Endothelial cell of umbilical vein (primary cell): Measurements from ENCODE around the gene SLC19A1. TPM values are rescaled to one million over a fixed set of nuclear protein-coding genes. Genes with fewer than 3 reads are reported as not detected.

Experiments
- BruUV-seq: library from RNA; stranded (reverse); fragments of 400-500 nt; replicated peaks from 2 replicates; lab custom pipeline; 2021; lab: Mats Ljungman, UMichigan
- CTCF ChIA-PET: fragments of 300-600, 350-600 bp; sonication (Branson Sonifier 250); formaldehyde crosslinking; loops from one replicate; lab custom pipeline; 2021; ENCODE audit warnings: antibody characterized with exemption, inconsistent platforms; lab: Charles Lee
- POLR2A ChIA-PET: fragments of 300-600, 350-600 bp; sonication (Branson Sonifier 250); formaldehyde crosslinking; loops from one replicate; lab custom pipeline; 2021; ENCODE audit warnings: antibody characterized with exemption, inconsistent platforms; lab: Charles Lee
- DNase-seq: peaks from one replicate; pipeline ENCODE4 v3.0.0-alpha.2; 2011; ENCODE audit warnings: low read depth, low spot score
- FAIRE-seq: peaks from 2 replicates; lab custom pipeline; 2011; peaks lifted over from hg19 to GRCh38; lab: Jason Lieb, UNC
- H2AFZ ChIP-seq: 2 replicates; pipeline ENCODE4 v1.6.0; 2012; ENCODE audit warnings: low read depth, low read length, control low read depth, inconsistent platforms
- H3K27ac ChIP-seq: 2 replicates; pipeline ENCODE4 v1.5.1; 2011; ENCODE audit warnings: low read depth, mild to moderate bottlenecking, control low read depth, low read length, moderate library complexity; ENCODE audit not compliant: insufficient read depth
- H3K27me3 ChIP-seq, 2 experiments: 2 replicates each; pipeline versions ENCODE4 v1.6.0 to v1.6.1; 2011; ENCODE audit warnings: low read length in 2 of 2, mixed read lengths in 1 of 2; ENCODE audit not compliant: control insufficient read depth in 2 of 2, insufficient read depth in 2 of 2
- H3K36me3 ChIP-seq, 2 experiments: 2 replicates in 1 of 2; 3 replicates in 1 of 2; pipeline ENCODE4 v1.5.1; 2011; ENCODE audit warnings: low read length in 2 of 2, mild to moderate bottlenecking in 1 of 2, moderate library complexity in 1 of 2; ENCODE audit not compliant: control insufficient read depth in 2 of 2, insufficient read depth in 2 of 2; ENCODE audit errors: extremely low read depth in 1 of 2
- H3K4me1 ChIP-seq: 3 replicates; pipeline ENCODE4 v1.5.1; 2011; ENCODE audit warnings: mild to moderate bottlenecking, low read length; ENCODE audit not compliant: control insufficient read depth, insufficient read depth; ENCODE audit errors: extremely low read depth
- H3K4me2 ChIP-seq: 2 replicates; pipeline ENCODE4 v1.6.1; 2011; ENCODE audit warnings: low read length, control low read depth, mixed read lengths; ENCODE audit not compliant: insufficient read depth
- H3K4me3 ChIP-seq, 3 experiments: fragments of 200-600 bp in 1 of 3; sonication (generic), shearing (Covaris generic) in 1 of 3; replicated peaks in 1 of 3; 2 replicates each; pipeline ENCODE4 v1.5.1; 2011 to 2016; ENCODE audit warnings: control low read depth in 3 of 3, low read length in 3 of 3, mild to moderate bottlenecking in 2 of 3, inconsistent platforms in 1 of 3, low read depth in 1 of 3, moderate library complexity in 1 of 3; ENCODE audit not compliant: insufficient read depth in 1 of 3
- H3K79me2 ChIP-seq: 2 replicates; pipeline ENCODE4 v1.6.0; 2012; ENCODE audit warnings: low read length, inconsistent platforms; ENCODE audit not compliant: control insufficient read depth, insufficient read depth
- H3K9ac ChIP-seq: replicated peaks from 2 replicates; pipeline ENCODE3; 2011; ENCODE audit warnings: low read length, control low read depth; ENCODE audit not compliant: insufficient read depth; ENCODE audit errors: extremely low read depth
- H3K9me1 ChIP-seq: replicated peaks from 3 replicates; pipeline ENCODE4 v1.6.0; 2011; ENCODE audit warnings: mild to moderate bottlenecking, low read length; ENCODE audit not compliant: control insufficient read depth, insufficient read depth; ENCODE audit errors: extremely low read depth
- H3K9me3 ChIP-seq: replicated peaks from 2 replicates; pipeline ENCODE4 v1.5.1; 2012; ENCODE audit warnings: low read length, inconsistent platforms; ENCODE audit not compliant: control insufficient read depth, insufficient read depth
- H4K20me1 ChIP-seq: replicated peaks from 2 replicates; pipeline ENCODE3; 2011; ENCODE audit warnings: mild to moderate bottlenecking, low read length; ENCODE audit not compliant: control insufficient read depth, insufficient read depth; ENCODE audit errors: extremely low read depth
- EZH2 ChIP-seq: IDR thresholded peaks from 2 replicates; pipeline ENCODE4 v1.6.1; 2012; ENCODE audit warnings: borderline replicate concordance, low read depth, mild to moderate bottlenecking, moderate library complexity, low read length, inconsistent platforms; ENCODE audit not compliant: severe bottlenecking
- FOS ChIP-seq: IDR thresholded peaks from 2 replicates; pipeline ENCODE4 v1.6.1; 2011; ENCODE audit warnings: mild to moderate bottlenecking, low read length, moderate library complexity, borderline replicate concordance; ENCODE audit not compliant: insufficient read depth
- GATA2 ChIP-seq: IDR thresholded peaks from 2 replicates; pipeline ENCODE4 v1.7.0; 2011; ENCODE audit warnings: low read depth, mild to moderate bottlenecking, moderate library complexity, mixed read lengths, low read length; ENCODE audit not compliant: insufficient read length, insufficient read depth
- JUN ChIP-seq: IDR thresholded peaks from 2 replicates; pipeline ENCODE4 v1.6.1; 2011; ENCODE audit warnings: borderline replicate concordance, low read depth; ENCODE audit not compliant: insufficient read length, insufficient read depth
- MYC ChIP-seq: IDR thresholded peaks from one replicate; pipeline ENCODE4 v1.6.1; 2011; ENCODE audit warnings: mild to moderate bottlenecking, low read depth, low read length
- POLR2A ChIP-seq: IDR thresholded peaks from 2 replicates; pipeline ENCODE4 v1.6.1; 2012; ENCODE audit warnings: low read depth, mild to moderate bottlenecking, control low read depth, low read length
- POLR2AphosphoS5 ChIP-seq: IDR thresholded peaks from 2 replicates; pipeline ENCODE4 v1.6.1; 2012; ENCODE audit warnings: low read depth, mild to moderate bottlenecking, control low read depth, low read length, moderate library complexity; ENCODE audit not compliant: insufficient read depth
- dilution Hi-C: fragments of 300-500 bp; cut with MboI; formaldehyde crosslinking; loops from one replicate; pipeline ENCODE4 v1.15.0; 2019; ENCODE audit warnings: low sequenced_read_pairs; ENCODE audit not compliant: extremely low pct_ligation_motif_present
- intact Hi-C: fragments of 100-400 bp; cut with micrococcal nuclease; formaldehyde crosslinking; loops from one replicate; pipeline ENCODE4 v1.10.0; 2022
- polyA plus RNA-seq, 4 experiments: library from polyadenylated mRNA; depleted of rRNA in 3 of 4; stranded (reverse) in 3 of 4; unstranded in 1 of 4; fragments of >200 nt; gene quantifications; 2 replicates each; pipeline versions ENCODE4 v1.2.1 to v1.2.3, GENCODE V29; 2011 to 2012; ENCODE audit warnings: missing spikeins in 1 of 4
- total RNA-seq: library from RNA; stranded (reverse); gene quantifications from 2 replicates; pipeline ENCODE4 v1.2.3, GENCODE V29; 2021
- TF ChIP-seq, protein P1 (sequence below), 2 donors: IDR thresholded peaks; 1 replicate in 1 of 2; 2 replicates in 1 of 2; pipeline ENCODE4 v1.5.1; 2011; ENCODE audit warnings: low read length in 2 of 2, mild to moderate bottlenecking in 2 of 2, moderate library complexity in 2 of 2, control low read depth in 1 of 2, inconsistent platforms in 1 of 2, low read depth in 1 of 2; ENCODE audit not compliant: insufficient read depth in 1 of 2; ENCODE audit errors: extremely low read depth in 1 of 2
- TF ChIP-seq, protein P2 (sequence below): IDR thresholded peaks from 2 replicates; pipeline ENCODE4 v1.6.1; 2011; ENCODE audit not compliant: insufficient read depth, insufficient read length

The SLC19A1 gene
- total and polyA plus RNA-seq, 2 donors (not counting 3 experiments of a cell fraction or from before 2014, with no cell fraction given), result 36.3 to 54.6 TPM

DNA sequence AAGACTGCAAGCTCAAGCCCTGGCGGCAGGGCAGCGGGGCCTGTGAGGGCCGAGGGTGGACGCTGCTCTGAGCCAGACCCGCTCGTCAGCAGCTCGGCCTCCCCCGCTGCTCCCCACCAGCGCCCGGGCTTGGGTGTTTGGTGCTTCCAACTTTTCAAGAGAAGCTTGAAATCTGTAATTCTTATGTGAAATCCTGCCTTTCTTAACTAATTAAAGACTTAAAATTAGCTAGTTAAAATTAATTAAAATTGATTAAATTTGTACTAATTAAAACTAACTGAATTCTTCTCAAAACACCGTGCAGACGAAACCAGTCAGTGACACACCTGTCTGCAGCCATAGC is 14.0 kb upstream of the SLC19A1 start:
- dilution Hi-C loops, result no loop called here
- Histone ChIP-seq H3K27me3 (peaks cover 2 to 9% of the 10 kb centered on the region in 2 experiments), H2AFZ (no peak overlapping the region), H3K4me2 (no peak overlapping the region), H3K9me3 (no peaks in the 10 kb centered on the region), H3K36me3 (no peaks in the 10 kb centered on the region), H3K79me2 (no peaks in the 10 kb centered on the region), H3K4me1 (peaks cover 15% of the 10 kb centered on the region), H4K20me1 (no peaks in the 10 kb centered on the region), H3K9ac (no peak overlapping the region), H3K4me3 (no peak overlapping the region), H3K9me1 (no peaks in the 10 kb centered on the region), H3K27ac (no peak overlapping the region)
- FAIRE-seq (no peak), DNase-seq (no peak)
- BruUV-seq, result no TSS peak
- intact Hi-C loops, result loop anchor here (1.0 to 2.0 kb wide), 2 partner anchors 40 to 87 kb away; partner anchors contain the start of gene PCBP3
- TF ChIP-seq JUN (no peak), POLR2A (no peak), MYC (no peak), POLR2AphosphoS5 (no peak), FOS (no peak), EZH2 (no peak), GATA2 (no peak)
- TF ChIP-seq, protein P1, sequence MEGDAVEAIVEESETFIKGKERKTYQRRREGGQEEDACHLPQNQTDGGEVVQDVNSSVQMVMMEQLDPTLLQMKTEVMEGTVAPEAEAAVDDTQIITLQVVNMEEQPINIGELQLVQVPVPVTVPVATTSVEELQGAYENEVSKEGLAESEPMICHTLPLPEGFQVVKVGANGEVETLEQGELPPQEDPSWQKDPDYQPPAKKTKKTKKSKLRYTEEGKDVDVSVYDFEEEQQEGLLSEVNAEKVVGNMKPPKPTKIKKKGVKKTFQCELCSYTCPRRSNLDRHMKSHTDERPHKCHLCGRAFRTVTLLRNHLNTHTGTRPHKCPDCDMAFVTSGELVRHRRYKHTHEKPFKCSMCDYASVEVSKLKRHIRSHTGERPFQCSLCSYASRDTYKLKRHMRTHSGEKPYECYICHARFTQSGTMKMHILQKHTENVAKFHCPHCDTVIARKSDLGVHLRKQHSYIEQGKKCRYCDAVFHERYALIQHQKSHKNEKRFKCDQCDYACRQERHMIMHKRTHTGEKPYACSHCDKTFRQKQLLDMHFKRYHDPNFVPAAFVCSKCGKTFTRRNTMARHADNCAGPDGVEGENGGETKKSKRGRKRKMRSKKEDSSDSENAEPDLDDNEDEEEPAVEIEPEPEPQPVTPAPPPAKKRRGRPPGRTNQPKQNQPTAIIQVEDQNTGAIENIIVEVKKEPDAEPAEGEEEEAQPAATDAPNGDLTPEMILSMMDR (IDR thresholded peaks at IDR 0.05; ENCODE audit: extremely low read depth in 1 of 2, insufficient read depth in 1 of 2, low read depth in 1 of 2, low read length in 2 of 2), result no peak
- TF ChIP-seq, protein P2, sequence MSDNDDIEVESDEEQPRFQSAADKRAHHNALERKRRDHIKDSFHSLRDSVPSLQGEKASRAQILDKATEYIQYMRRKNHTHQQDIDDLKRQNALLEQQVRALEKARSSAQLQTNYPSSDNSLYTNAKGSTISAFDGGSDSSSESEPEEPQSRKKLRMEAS, result no peak
- POLR2A ChIA-PET, result no interaction called here
- CTCF ChIA-PET, result interaction anchor here (0.7 to 3.5 kb wide), 24 partner anchors 9 to 324 kb away, joined by 3 to 103 read pairs (median 6); partner anchors contain the start of genes POFUT2 and SLC19A1
